ENCODE data around the gene CXCL12. TPM values are rescaled to one million over a fixed set of nuclear protein-coding genes. Genes with fewer than 3 reads are reported as not detected.

Gene CXCL12
- total and polyA plus RNA-seq, 2 donors = 49.2 to 154 TPM

DNA sequence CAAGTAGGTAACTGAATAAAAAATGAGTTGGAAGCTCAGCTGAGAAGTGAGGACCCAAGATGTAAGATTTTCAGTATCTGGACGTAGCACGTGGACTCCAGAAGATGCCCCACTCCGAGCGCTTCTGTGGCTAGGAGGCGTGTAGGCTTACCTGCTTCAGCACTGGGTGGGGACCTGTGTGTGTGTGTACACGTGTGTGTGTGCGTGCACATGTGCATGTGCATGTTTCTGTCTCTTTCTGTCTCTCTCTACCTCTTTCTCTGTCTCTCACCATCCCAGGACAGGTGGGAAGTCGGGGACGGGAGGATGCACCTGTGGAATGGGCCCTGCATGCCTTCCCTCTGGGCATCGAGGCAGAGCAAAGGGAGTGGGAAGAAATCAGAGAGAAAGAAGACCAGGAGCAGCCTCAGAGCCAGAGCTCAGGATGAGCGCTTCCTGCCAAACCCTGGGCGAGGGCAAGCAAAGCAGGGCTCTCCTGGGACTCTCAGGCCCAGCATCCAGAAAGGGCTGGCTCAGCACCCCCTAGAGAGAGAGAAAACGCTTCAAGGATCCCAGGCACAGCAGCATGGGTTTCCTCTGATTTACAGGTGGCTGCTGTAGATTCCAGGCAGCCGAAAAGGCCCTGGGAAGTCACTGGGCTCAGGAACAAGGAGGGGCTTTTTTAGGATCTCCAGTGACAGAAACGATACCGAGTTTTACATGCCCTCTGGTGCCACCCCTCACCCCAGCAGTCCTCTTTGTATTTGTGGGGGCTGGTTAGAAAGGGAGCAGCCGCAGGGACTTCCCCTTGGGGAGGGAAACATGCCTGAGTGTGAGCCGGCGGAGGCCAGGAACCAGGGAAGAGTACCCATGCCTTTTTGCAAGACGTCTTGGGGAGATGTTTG lies 28.5 kb downstream of the CXCL12 start:
- no peak overlapping the region for H3K27ac ChIP-seq (ENCODE audit: low read depth)

DNA sequence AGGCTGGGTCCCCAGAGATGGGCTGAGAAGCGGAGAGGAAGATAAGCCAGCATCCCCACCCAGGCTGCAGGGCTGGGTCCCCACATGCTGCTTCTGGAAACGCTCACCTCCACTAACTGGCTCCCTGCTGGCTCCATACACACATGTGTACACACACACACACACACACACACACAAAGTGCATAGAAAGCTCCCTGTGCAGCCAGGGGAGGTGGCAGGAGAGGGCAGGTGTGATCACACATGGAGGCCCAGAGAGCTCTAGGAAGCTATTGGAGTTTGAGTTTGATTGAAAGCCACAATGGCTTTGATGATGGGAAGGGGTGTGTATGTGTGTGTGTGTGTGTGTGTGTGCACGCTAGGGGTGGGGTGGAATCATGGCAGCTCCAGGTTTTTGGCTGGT lies 29.3 kb downstream of the CXCL12 start:
- WGBS = 91% methylated on average over 3 of the region's 3 CpGs
- DNase-seq (ENCODE audit: extremely low spot score) = no peak
- H3K4me1 ChIP-seq (ENCODE audit: insufficient read depth) = no peaks in the 10 kb centered on the region
- no peak overlapping the region for H3K27ac ChIP-seq (ENCODE audit: low read depth)
- H3K4me3 ChIP-seq (ENCODE audit: low read depth, low read length) = no peak overlapping the region
- no peaks in the 10 kb centered on the region for H3K36me3 ChIP-seq (ENCODE audit: insufficient read depth)

More for the DNA sequence above, 28.5 kb downstream of the CXCL12 start:
- H3K4me3 ChIP-seq (ENCODE audit: low read depth, low read length) = no peak overlapping the region
- WGBS = 86% methylated on average over 20 of the region's 20 CpGs
- no peaks in the 10 kb centered on the region for H3K36me3 ChIP-seq (ENCODE audit: insufficient read depth)
- DNase-seq (ENCODE audit: extremely low spot score) = no peak
- no peaks in the 10 kb centered on the region for H3K4me1 ChIP-seq (ENCODE audit: insufficient read depth)

DNA sequence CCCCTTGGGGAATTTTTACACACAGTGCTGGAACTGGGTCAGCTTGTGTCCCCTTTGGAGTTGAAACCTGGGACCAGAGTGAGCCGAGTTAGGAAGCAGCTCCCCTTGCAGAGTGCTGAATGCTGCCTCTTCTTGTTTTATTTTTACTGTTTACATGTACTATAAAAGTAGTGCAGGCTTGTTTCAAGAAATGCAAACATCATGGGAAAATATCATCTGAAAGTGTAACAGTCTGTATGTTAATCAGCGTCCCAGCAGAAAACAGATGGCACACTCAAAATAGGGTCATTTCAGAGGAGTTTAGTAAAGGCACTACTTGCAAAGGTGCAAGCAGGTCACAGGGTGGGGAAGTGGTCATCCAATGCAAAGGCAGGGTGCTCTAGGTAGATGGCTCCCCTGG lies 30.1 kb downstream of the CXCL12 start:
- no peak overlapping the region for H3K4me3 ChIP-seq (ENCODE audit: low read depth, low read length)
- no peak overlapping the region for H3K27ac ChIP-seq (ENCODE audit: low read depth)
- no peaks in the 10 kb centered on the region for H3K36me3 ChIP-seq (ENCODE audit: insufficient read depth)
- DNase-seq (ENCODE audit: extremely low spot score) = no peak
- no peaks in the 10 kb centered on the region for H3K4me1 ChIP-seq (ENCODE audit: insufficient read depth)
- 56% methylated on average over 2 of the region's 2 CpGs for WGBS

DNA sequence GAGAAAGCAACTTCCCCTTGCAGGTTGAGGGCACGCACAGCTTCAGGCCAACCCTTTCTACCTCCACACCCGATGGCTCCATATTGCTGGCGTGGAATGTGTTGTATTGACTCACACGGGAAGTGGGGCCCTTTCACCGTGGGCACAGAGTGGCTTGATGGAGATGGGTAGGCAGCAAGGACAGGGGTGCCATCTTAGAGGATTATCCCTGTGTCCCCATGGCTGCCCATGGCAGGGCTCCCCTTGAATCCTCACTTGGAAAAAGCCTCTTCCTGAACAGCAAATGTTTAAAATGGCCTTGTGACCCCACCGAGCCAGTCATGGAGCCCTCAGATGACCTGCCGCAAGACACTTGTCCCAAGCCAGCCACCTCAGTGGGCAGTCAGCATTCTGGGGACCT lies 31.2 kb downstream of the CXCL12 start:
- no peak for DNase-seq (ENCODE audit: extremely low spot score)
- WGBS = 97% methylated on average over 7 of the region's 7 CpGs
- H3K27ac ChIP-seq (ENCODE audit: low read depth) = no peak overlapping the region
- H3K4me3 ChIP-seq (ENCODE audit: low read depth, low read length) = no peak overlapping the region
- H3K4me1 ChIP-seq (ENCODE audit: insufficient read depth) = no peaks in the 10 kb centered on the region
- H3K36me3 ChIP-seq (ENCODE audit: insufficient read depth) = no peaks in the 10 kb centered on the region

DNA sequence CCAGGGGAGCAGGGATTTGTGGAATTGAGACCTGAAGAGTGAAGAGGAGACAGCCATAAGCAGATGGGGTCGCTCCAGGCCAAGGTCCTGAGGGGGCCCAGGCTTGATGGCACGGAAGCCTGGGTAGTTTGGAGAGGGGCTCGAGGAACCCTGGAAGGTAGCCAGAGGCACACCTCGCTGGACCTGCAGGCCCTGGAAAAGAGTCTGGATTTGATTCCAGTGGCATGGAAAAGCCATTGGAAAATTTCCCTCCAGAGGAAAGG lies 31.8 kb downstream of the CXCL12 start:
- 97% methylated on average over 4 of the region's 4 CpGs for WGBS
- Histone ChIP-seq H3K4me3 (ENCODE audit: low read depth, low read length) (no peak overlapping the region), H3K4me1 (ENCODE audit: insufficient read depth) (no peaks in the 10 kb centered on the region), H3K27ac (ENCODE audit: low read depth) (no peak overlapping the region), H3K36me3 (ENCODE audit: insufficient read depth) (no peaks in the 10 kb centered on the region)
- DNase-seq (ENCODE audit: extremely low spot score) = no peak

DNA sequence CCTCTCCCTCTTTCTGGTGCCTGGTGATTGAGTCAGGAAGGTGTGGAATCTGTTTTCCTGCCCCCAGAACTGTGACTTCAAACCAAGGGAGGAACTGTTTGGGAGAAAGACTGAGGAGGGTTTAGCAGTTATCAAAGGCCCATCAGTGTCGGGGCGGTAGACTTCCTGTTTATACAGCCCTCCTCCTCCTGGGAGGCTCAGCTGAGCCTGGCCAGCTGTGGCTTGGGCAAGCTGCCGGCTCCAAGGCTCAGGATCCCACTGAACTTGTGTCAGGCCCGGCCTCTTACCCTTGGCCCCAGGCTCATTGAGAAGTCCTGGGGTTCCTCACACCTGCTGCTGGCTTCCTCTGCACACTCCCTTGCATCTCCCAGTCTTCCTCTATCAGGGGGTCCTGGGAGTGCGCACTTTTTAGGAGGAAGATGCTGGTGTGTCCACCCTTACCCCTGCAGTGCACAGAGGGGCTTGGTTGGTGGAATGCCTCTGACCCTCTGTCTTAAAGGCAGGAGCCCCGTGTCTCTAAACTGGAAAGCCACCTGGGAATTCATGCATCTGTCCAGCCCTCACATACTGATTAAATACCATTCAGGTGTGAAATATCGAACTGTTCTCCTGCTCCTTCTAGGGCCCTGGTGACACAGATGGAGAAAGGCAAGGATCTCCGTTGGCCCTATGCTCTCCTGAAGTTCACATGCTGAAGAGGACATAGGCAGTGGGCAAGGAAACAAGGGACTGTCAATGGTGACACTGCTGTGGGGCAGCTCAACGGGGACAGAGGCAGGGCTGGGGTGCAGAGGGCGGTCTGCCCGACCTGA lies 32.4 kb downstream of the CXCL12 start:
- peak; percentile 13 for DNase-seq (ENCODE audit: extremely low spot score)
- Histone ChIP-seq H3K4me1 (ENCODE audit: insufficient read depth) (no peaks in the 10 kb centered on the region), H3K4me3 (ENCODE audit: low read depth, low read length) (no peak overlapping the region), H3K27ac (ENCODE audit: low read depth) (peak overlapping the region; percentile 31), H3K36me3 (ENCODE audit: insufficient read depth) (no peaks in the 10 kb centered on the region)
- WGBS = 58% methylated on average over 11 of the region's 11 CpGs

DNA sequence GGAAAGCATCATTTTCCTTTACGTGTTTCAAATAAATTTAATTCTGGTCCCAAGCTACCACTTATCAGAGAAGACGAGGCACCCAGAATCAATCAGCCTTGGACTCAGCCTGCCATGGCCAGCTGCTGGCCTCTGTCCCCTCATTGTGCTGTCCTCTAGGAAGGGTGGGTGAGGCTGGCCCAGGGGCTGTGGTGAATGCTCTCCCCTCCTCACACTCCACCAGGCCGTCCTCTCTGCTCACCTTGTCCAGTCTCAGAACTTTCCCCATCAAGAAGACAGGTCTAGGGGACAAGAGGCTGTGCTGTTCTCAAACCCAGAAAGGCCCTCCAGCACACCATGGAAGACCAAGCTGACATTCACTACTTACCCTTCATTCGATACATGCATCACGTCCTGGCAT lies 36.4 kb downstream of the CXCL12 start:
- 97% methylated on average over 5 of the region's 5 CpGs for WGBS
- no peaks in the 10 kb centered on the region for H3K4me1 ChIP-seq (ENCODE audit: insufficient read depth)
- no peaks in the 10 kb centered on the region for H3K36me3 ChIP-seq (ENCODE audit: insufficient read depth)
- no peak overlapping the region for H3K4me3 ChIP-seq (ENCODE audit: low read depth, low read length)
- DNase-seq (ENCODE audit: extremely low spot score) = no peak
- H3K27ac ChIP-seq (ENCODE audit: low read depth) = no peak overlapping the region

DNA sequence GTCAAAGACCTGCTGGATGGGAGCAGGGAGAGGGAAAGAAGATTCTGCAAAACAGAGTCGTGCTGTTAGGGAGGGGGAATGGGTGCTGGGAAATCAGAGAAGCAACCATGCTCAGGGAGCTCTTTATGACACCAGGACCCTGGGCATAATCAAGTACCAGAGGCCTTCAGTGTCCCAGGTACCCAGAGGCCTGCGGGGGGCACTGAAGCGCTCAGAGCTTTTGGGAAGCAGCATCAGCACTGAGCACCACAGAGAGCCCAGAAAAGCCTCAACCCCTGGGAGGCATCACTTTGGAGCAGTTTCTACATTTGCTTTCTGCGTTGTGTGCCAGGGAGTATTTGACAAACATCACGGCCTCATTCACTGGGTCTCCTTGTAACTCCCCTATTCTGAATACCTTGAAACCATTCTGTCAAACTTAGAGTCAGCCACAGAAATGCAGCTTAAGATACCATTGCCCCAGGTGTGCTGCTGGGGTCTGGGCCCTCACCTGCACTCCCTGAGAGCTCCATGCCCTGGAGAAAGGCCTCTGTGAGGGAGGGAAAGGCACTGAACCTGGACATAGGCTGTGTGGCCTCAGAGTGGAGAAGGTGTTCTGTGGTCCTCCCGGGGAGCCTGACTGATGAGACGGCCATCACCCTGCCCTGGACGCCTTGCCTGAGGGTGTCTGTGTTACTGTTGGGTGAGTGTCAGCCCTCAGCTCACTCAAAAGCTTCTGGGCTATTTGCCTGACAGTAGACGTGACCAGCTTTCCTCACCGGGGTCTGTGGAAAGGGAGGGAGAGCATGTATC lies 37.1 kb downstream of the CXCL12 start:
- Histone ChIP-seq H3K36me3 (ENCODE audit: insufficient read depth) (no peaks in the 10 kb centered on the region), H3K4me3 (ENCODE audit: low read depth, low read length) (no peak overlapping the region), H3K27ac (ENCODE audit: low read depth) (no peak overlapping the region), H3K4me1 (ENCODE audit: insufficient read depth) (no peaks in the 10 kb centered on the region)
- DNase-seq (ENCODE audit: extremely low spot score) = no peak
- WGBS = 90% methylated on average over 10 of the region's 10 CpGs

DNA sequence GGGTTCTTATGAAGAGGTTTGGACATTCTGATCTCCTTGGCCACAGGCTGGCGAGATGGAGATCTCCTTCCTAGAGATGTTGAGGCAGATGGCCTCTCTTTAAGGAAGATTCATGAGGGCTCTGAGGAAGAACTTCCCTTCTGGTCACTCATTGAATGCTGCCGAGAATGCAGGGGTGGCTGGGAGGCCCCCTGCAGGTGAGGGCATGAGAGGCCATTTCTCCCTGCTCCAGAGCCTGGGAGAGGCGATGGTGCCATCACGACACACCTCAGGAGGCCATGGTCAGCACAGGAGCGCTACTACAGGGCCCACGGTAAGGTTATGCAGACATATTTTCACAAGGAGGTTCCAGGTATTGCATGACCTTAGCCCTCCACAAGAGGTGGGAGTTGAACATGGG lies 40.2 kb downstream of the CXCL12 start:
- no peak overlapping the region for H3K4me3 ChIP-seq (ENCODE audit: low read depth, low read length)
- 82% methylated on average over 6 of the region's 6 CpGs for WGBS
- no peak overlapping the region for H3K27ac ChIP-seq (ENCODE audit: low read depth)
- H3K4me1 ChIP-seq (ENCODE audit: insufficient read depth) = no peaks in the 10 kb centered on the region
- DNase-seq (ENCODE audit: extremely low spot score) = no peak
- no peaks in the 10 kb centered on the region for H3K36me3 ChIP-seq (ENCODE audit: insufficient read depth)

DNA sequence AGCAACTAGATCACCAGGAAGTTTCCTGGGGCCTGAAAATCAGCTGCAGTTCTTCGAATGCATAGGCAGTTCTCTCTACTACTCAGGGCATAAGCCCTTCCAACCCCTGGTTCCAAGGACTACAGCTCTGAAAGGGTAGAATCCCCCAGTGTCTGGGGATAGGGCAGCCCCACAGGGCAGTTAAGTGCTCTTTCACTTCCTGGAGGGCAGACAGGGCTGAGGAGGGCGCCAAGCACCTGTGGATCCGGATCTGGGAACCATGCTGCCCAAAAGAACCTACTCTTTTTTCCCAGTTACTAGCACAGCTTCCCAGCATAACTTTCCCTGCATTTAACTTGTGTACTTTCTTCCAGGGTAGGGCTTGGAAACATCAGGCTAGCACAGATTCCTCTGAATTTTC lies 41.1 kb downstream of the CXCL12 start:
- H3K27ac ChIP-seq (ENCODE audit: low read depth) = no peak overlapping the region
- no peaks in the 10 kb centered on the region for H3K4me1 ChIP-seq (ENCODE audit: insufficient read depth)
- no peak overlapping the region for H3K4me3 ChIP-seq (ENCODE audit: low read depth, low read length)
- H3K36me3 ChIP-seq (ENCODE audit: insufficient read depth) = no peaks in the 10 kb centered on the region
- whole genome bisulfite sequencing = 74% methylated on average over 3 of the region's 3 CpGs
- DNase-seq (ENCODE audit: extremely low spot score) = no peak

DNA sequence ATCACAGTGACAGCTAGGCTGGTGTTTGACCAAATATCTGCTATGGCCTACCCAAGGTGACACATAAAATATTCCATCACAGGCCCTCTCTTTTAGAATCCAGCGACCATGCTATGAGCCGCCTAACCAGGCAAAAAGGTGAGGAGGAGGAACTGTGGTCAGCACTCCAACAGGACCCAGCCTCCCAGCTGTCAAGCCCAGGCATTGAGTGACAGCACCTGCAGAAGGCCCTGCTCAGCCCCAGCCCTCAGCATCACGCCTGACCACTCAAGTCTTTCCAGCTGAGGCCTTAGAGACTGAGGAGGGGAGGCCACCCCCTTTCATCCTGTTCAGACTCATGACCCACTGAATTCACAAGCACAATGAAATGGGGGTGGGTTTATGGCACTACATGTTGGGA lies 43.0 kb downstream of the CXCL12 start:
- DNase-seq (ENCODE audit: extremely low spot score) = no peak
- Histone ChIP-seq H3K4me1 (ENCODE audit: insufficient read depth) (no peaks in the 10 kb centered on the region), H3K4me3 (ENCODE audit: low read depth, low read length) (no peak overlapping the region), H3K36me3 (ENCODE audit: insufficient read depth) (no peaks in the 10 kb centered on the region), H3K27ac (ENCODE audit: low read depth) (no peak overlapping the region)
- 89% methylated on average over 3 of the region's 3 CpGs for WGBS

DNA sequence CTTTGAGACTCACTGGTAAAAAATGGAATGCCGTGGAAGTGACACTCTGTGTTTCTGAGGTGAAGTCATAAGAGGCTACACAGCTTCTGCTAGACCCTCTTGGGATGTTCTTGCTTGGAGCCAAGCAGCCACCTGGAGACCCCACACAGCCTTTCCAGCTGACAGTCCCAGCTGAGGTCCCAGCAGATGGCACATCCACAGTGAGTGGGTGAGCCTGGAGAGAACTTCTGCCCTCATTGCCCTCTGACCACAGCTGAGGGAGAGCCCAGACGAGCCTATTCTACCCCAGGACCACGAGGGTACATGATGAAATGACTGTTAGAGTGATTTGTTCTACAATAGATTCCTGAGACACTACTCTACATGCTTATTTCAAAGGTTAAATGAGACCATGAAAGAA lies 44.3 kb downstream of the CXCL12 start:
- H3K4me1 ChIP-seq (ENCODE audit: insufficient read depth) = no peaks in the 10 kb centered on the region

DNA sequence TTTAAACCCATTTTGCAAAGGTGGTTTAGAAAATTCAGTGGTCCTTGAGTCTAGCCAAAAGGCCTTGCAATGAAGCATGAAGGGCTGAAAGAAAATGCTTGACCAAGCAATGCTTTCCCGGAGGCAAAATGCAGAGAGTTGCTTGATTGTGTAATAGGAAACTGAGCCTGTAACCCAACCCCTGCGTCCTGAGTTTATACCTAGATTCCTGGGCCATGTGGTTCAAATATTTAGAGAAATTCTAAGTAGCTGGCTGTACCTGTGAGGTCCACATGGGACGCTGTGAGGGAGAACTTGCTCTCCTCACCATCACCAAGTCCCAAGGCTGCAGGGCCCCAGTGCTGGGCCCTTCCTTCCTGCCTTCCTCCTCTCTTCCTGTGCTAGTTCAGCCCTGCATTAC lies 45.7 kb downstream of the CXCL12 start:
- H3K4me3 ChIP-seq (ENCODE audit: low read depth, low read length) = no peak overlapping the region
- H3K4me1 ChIP-seq (ENCODE audit: insufficient read depth) = no peaks in the 10 kb centered on the region
- H3K27ac ChIP-seq (ENCODE audit: low read depth) = no peak overlapping the region
- no peak for DNase-seq (ENCODE audit: extremely low spot score)
- no peaks in the 10 kb centered on the region for H3K36me3 ChIP-seq (ENCODE audit: insufficient read depth)
- 73% methylated on average over 3 of the region's 3 CpGs for WGBS

More for the DNA sequence above, 44.3 kb downstream of the CXCL12 start:
- 75% methylated on average over 3 of the region's 3 CpGs for WGBS
- Histone ChIP-seq H3K36me3 (ENCODE audit: insufficient read depth) (no peaks in the 10 kb centered on the region), H3K27ac (ENCODE audit: low read depth) (no peak overlapping the region), H3K4me3 (ENCODE audit: low read depth, low read length) (no peak overlapping the region)
- no peak for DNase-seq (ENCODE audit: extremely low spot score)

Measured in urinary bladder (tissue), 4 donors.